BJ (cell line): ENCODE measurements around the gene ATF6. TPM values are rescaled to one million over a fixed set of nuclear protein-coding genes. Genes with fewer than 3 reads are reported as not detected.
"Not testable (repeated sequence)": the region's sequence is repeated elsewhere in the genome, so short reads cannot be mapped to it uniquely, and the experiment has no call there.

Source experiments
- CTCF ChIA-PET: fragments of 350-600 bp; formaldehyde crosslinking; extraction: SDS; loops from one replicate; lab custom pipeline; 2021; ENCODE audit warnings: antibody characterized with exemption, inconsistent platforms; lab: Yijun Ruan, JAX
- POLR2A ChIA-PET: fragments of 300-600 bp; sonication (Branson Sonifier 250); formaldehyde crosslinking; extraction: SDS; loops from one replicate; lab custom pipeline; 2021; ENCODE audit warnings: antibody characterized with exemption; lab: Charles Lee
- DNase-seq: peaks from one replicate; pipeline ENCODE4 v3.0.0-alpha.2; 2011; ENCODE audit warnings: low read depth
- H3K27me3 ChIP-seq: 2 replicates; pipeline ENCODE4 v1.6.0; 2011; ENCODE audit warnings: low read length; ENCODE audit not compliant: control insufficient read depth, insufficient read depth
- H3K36me3 ChIP-seq: 2 replicates; pipeline ENCODE4 v1.5.1; 2011; ENCODE audit warnings: low read length; ENCODE audit not compliant: control insufficient read depth, insufficient read depth
- H3K4me3 ChIP-seq: 2 replicates; pipeline ENCODE4 v1.5.1; 2011; ENCODE audit warnings: low read depth, mild to moderate bottlenecking, control low read depth, low read length
- CTCF ChIP-seq: IDR thresholded peaks from 2 replicates; pipeline ENCODE4 v1.5.1; 2011; ENCODE audit warnings: low read depth, mild to moderate bottlenecking, control low read depth, inconsistent platforms, low read length, moderate library complexity; ENCODE audit not compliant: insufficient read depth
- polyA plus RNA-seq: library from polyadenylated mRNA; depleted of rRNA; stranded (reverse); fragments of >200 nt; gene quantifications from 2 replicates; pipeline ENCODE4 v1.2.3, GENCODE V29; 2011

The ATF6 gene
- polyA plus RNA-seq, 1 experiment = 22.2 TPM

- no peak for DNase-seq
- CTCF ChIA-PET = interaction anchor here (1.0 kb wide), 1 partner anchor 17 kb away, joined by 3 read pairs; no protein-coding TSS in a partner anchor
- POLR2A ChIA-PET = no interaction called here
- TF ChIP-seq CTCF = no peak
- no peak within 1 kb of the TSS for H3K4me3 ChIP-seq
- H3K27me3 ChIP-seq = no peaks in the 10 kb centered on the region
- H3K36me3 ChIP-seq = no peaks in the 10 kb centered on the region
Observed at GRCh38 chr1:161720956-161721737, 45.0 kb upstream of the ATF6 start, which contains the start of gene FCRLB. Gene FCRLB (plus strand): TSS chr1:161721544. CDS start chr1:161722673, 1,129 bp downstream.

DNA sequence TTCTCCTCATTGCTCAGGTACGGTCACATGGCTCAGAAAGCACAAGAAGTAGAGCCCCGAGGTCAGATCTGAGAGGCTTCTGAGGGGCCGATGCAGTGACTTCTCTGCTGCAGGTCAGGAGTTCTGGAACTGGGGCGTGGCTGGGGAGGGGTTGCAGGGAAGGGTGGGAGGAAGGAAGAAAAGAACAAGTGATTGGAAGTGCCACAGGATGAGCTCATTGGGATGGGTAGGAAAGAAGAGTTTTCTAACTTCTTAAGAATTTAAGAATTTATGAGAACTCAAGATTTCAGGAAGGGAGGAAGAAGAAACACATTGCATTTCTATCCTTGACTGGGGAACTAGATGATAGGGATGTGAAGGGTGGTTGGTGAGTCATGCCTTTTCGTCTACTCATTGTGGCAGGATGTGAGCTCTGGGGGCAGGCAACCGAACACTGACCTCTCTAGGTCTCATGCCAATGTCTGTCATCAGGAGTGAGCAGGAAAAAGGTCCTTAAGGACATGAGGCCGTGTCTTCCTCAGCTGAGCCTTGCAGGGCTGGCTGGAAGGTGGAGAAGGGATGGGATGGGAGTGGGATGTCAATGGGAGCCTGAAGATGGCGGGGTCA is 44.3 kb upstream of the ATF6 start:
- ChIA-PET CTCF (interaction anchor here (1.0 to 1.1 kb wide), 2 partner anchors 10 to 16 kb away, joined by 3 read pairs; no protein-coding TSS in a partner anchor), POLR2A (no interaction called here)
- peak; percentile 86 for DNase-seq
- Histone ChIP-seq H3K4me3 (no peak overlapping the region), H3K27me3 (no peaks in the 10 kb centered on the region), H3K36me3 (no peaks in the 10 kb centered on the region)
- no peak for TF ChIP-seq CTCF

DNA sequence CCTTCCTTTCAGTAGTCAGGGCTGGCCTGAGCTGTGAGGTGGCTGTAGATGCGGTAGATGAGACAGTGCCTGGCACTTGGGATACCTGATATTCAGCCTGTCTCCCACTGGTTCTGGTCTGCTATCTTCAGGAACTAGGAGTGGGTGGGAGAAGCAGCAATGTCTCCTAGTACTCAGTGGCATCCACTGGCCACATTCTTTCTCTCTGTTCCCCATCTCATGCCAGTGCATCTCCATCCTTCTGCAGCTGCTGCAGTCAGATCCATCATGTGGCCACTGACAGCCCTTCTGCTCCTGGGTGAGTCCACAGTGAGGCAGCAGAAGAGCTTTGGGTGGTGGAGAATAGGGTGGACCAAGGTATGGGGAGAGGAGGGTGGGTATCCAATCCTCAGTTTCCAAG is 43.7 kb upstream of the ATF6 start:
- no peak for DNase-seq
- CTCF ChIA-PET = interaction anchor here (1.0 to 1.6 kb wide), 3 partner anchors 10 to 16 kb away, joined by 3 to 4 read pairs (median 3); partner anchors contain the start of gene FCRLA
- H3K4me3 ChIP-seq = no peak overlapping the region
- no peaks in the 10 kb centered on the region for H3K36me3 ChIP-seq
- POLR2A ChIA-PET = no interaction called here
- TF ChIP-seq CTCF = no peak
- no peaks in the 10 kb centered on the region for H3K27me3 ChIP-seq

GRCh38 chr1:161723459-161724141 is 42.5 kb upstream of the ATF6 start:
- CTCF ChIA-PET = interaction anchor here (0.8 to 1.6 kb wide), 2 partner anchors 9 to 16 kb away, joined by 3 to 4 read pairs; partner anchors contain the start of gene FCRLA
- Histone ChIP-seq H3K4me3 (no peak overlapping the region), H3K36me3 (no peaks in the 10 kb centered on the region), H3K27me3 (no peaks in the 10 kb centered on the region)
- no peak for TF ChIP-seq CTCF
- DNase-seq = no peak
- POLR2A ChIA-PET = no interaction called here

DNA sequence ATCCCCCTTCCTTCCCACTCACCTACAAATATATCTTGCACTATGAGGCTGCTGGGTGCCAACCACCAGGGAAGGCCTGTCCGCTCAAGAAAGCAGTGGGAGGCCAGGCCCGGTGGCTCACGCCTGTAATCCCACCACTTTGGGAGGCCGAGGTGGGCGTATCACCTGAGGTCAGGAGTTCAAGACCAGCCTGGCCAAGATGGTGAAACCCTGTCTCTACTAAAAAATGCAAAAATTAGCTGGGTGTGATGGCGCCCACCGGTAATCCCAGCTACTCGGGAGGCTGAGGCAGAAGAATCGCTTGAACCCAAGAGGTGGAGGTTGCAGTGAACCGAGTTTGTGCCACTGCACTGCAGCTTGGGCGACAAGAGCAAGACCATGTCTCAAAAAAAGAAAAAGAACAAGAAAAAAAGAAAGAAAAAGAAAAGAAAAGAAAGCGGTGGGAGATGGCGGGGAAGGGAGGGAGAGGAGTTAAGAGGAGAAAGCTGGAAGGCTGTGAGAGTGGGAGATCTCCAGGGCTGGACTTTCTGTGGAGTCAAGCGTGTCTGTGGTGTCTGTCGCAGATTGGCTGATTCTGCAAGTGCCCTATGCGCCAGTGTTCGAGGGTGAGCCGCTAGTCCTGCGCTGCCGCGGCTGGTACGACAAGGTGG is 40.7 kb upstream of the ATF6 start:
- DNase-seq, H3K27me3 ChIP-seq, POLR2A ChIA-PET, H3K36me3 ChIP-seq: not testable (repeated sequence)
- CTCF ChIA-PET = interaction anchor here (1.6 to 3.1 kb wide), 4 partner anchors 10 to 17 kb away, joined by 8 to 21 read pairs (median 14); partner anchors contain the start of gene FCRLA
- H3K4me3 ChIP-seq = peak overlapping the region; percentile 80
